ENCODE measurements around the gene TCF4. TPM values are rescaled to one million over a fixed set of nuclear protein-coding genes. Genes with fewer than 3 reads are reported as not detected.

The TCF4 gene
- total RNA-seq, 1 donor from 2014 or later: 77.3 TPM

GRCh38 chr18:55504808-55505207, 83.2 kb downstream of the TCF4 start:
- H3K36me3 Mint-ChIP-seq (ENCODE audit: unreplicated experiment): no peaks in the 10 kb centered on the region
- no peaks in the 10 kb centered on the region for H3K27me3 Mint-ChIP-seq (ENCODE audit: unreplicated experiment)
- H3K4me3 Mint-ChIP-seq (ENCODE audit: unreplicated experiment): no peak overlapping the region
- no peak for TF ChIP-seq CTCF (IDR thresholded peaks at IDR 0.05)
- peaks cover 35% of the 10 kb centered on the region for H3K4me1 Mint-ChIP-seq (ENCODE audit: unreplicated experiment)
- no peak for DNase-seq (ENCODE audit: extremely low spot score, unreplicated experiment)
- H3K9me3 Mint-ChIP-seq (ENCODE audit: unreplicated experiment): no peaks in the 10 kb centered on the region
- no peak overlapping the region for H3K27ac Mint-ChIP-seq (ENCODE audit: unreplicated experiment)

- peaks cover 4% of the 10 kb centered on the region for H3K36me3 Mint-ChIP-seq (ENCODE audit: unreplicated experiment)
- no peaks in the 10 kb centered on the region for H3K27me3 Mint-ChIP-seq (ENCODE audit: unreplicated experiment)
- H3K4me1 Mint-ChIP-seq (ENCODE audit: unreplicated experiment): peaks cover 27% of the 10 kb centered on the region
- no peak for TF ChIP-seq CTCF (IDR thresholded peaks at IDR 0.05)
- no peak for DNase-seq (ENCODE audit: extremely low spot score, unreplicated experiment)
- no peak overlapping the region for H3K27ac Mint-ChIP-seq (ENCODE audit: unreplicated experiment)
- H3K9me3 Mint-ChIP-seq (ENCODE audit: unreplicated experiment): no peaks in the 10 kb centered on the region
- no peak overlapping the region for H3K4me3 Mint-ChIP-seq (ENCODE audit: unreplicated experiment)
These were observed 84.7 kb downstream of the TCF4 start for GRCh38 chr18:55503167-55503820.

DNA sequence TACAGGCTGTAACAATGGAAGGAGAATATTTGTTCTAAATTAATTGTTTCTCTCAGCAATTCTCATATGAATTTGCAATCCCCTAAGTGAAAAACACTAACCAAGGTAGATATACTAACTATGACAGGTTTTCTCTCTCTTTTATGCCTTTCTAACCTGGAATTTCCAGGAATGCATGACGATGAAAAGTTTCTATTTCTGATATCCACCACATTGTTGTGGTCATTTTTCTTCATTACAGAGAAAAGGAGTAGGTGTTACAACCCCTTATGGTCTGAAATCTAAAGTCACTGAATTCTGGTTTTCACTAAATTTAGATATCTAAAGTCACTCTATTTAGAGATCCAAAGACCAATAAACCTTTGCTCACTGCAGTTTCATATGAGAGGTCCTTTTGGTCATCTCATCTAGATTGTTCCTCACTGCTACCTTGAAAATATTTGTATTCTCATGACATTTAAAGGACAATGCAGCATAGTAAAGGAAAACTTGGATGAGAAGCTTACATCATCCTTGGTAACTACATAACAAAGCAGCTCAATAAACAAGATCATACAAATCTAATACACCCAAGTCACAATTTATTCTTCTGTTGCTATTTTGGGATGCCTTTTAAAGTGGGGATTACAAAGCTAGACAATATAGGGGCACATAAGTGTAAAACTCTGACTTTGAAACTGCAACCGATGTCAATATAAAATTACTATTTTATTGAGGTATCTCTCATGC, 85.8 kb downstream of the TCF4 start:
- Mint-ChIP-seq H3K4me1 (ENCODE audit: unreplicated experiment) (peaks cover 23% of the 10 kb centered on the region), H3K27me3 (ENCODE audit: unreplicated experiment) (no peaks in the 10 kb centered on the region), H3K27ac (ENCODE audit: unreplicated experiment) (peak overlapping the region; percentile 35), H3K4me3 (ENCODE audit: unreplicated experiment) (no peak overlapping the region), H3K9me3 (ENCODE audit: unreplicated experiment) (no peaks in the 10 kb centered on the region), H3K36me3 (ENCODE audit: unreplicated experiment) (peaks cover 4% of the 10 kb centered on the region)
- no peak for DNase-seq (ENCODE audit: extremely low spot score, unreplicated experiment)
- TF ChIP-seq CTCF (IDR thresholded peaks at IDR 0.05): no peak

DNA sequence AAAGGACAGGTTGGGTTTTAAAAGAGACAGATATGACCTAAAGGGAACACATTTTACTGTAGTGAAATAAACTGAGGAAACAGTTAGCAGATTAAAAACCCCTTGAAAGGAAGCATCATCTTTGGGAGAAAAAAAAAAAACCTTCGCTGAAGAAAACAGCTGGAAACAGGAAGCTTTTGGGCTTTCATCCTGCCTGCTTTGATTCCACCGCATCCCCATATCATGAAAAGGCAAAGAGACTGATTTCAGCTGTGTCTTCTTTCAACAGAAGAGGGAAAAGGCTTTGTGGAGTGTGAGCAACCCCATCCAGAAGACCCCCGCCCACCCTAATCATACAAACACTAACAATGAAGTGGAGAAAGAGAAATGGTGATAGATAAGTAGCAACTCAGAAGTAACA, 86.4 kb downstream of the TCF4 start:
- Mint-ChIP-seq H3K4me3 (ENCODE audit: unreplicated experiment) (no peak overlapping the region), H3K4me1 (ENCODE audit: unreplicated experiment) (peaks cover 23% of the 10 kb centered on the region), H3K9me3 (ENCODE audit: unreplicated experiment) (no peaks in the 10 kb centered on the region), H3K27ac (ENCODE audit: unreplicated experiment) (peak overlapping the region; percentile 35), H3K36me3 (ENCODE audit: unreplicated experiment) (peaks cover 4% of the 10 kb centered on the region), H3K27me3 (ENCODE audit: unreplicated experiment) (no peaks in the 10 kb centered on the region)
- DNase-seq (ENCODE audit: extremely low spot score, unreplicated experiment): no peak
- TF ChIP-seq CTCF (IDR thresholded peaks at IDR 0.05): no peak

DNA sequence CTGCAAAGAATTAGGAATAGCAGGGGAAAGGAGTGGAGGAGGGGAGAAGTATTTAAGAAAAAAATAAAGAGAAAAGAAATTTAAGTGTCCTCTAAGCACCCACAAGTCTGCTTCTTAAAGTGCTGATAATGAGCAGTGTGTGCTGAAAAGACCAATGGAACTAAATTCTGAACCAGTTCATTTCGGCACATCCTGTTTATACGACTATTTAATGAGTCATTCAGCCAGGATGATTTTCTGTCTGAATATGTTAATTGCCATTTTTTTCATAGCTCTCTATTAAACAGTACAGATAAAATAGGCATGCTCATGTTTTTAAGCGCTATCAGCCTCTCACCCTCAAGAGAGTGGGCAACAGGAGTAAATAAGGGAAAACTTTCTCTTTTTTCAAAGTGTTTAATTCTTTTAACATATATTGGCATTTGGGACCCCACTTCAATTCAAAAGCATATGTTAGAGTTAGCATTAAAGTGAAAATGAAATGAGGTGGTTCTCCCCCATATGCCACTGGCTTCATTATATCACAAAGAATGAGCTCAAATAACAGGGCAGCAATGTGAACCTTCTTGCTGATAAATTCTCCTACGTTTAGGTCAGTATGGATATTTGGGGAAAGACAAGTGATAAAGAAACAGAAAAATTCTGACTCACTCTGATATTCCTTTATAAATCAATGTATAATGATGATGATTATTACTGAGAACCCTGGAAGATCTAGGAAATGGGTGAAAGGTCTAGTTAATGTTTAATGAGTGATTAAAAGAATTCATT, 87.5 kb downstream of the TCF4 start:
- H3K4me3 Mint-ChIP-seq (ENCODE audit: unreplicated experiment): peak overlapping the region; percentile 22
- H3K36me3 Mint-ChIP-seq (ENCODE audit: unreplicated experiment): peaks cover 4% of the 10 kb centered on the region
- H3K4me1 Mint-ChIP-seq (ENCODE audit: unreplicated experiment): peaks cover 24% of the 10 kb centered on the region
- no peaks in the 10 kb centered on the region for H3K9me3 Mint-ChIP-seq (ENCODE audit: unreplicated experiment)
- no peak overlapping the region for H3K27ac Mint-ChIP-seq (ENCODE audit: unreplicated experiment)
- H3K27me3 Mint-ChIP-seq (ENCODE audit: unreplicated experiment): no peaks in the 10 kb centered on the region
- no peak for TF ChIP-seq CTCF (IDR thresholded peaks at IDR 0.05)
- DNase-seq (ENCODE audit: extremely low spot score, unreplicated experiment): no peak

Data from osteocyte (in vitro differentiated cells).